Cardiac muscle cell (in vitro differentiated cells and primary cell): ENCODE results near the gene SLC7A4. TPM values are rescaled to one million over a fixed set of nuclear protein-coding genes. Genes with fewer than 3 reads are reported as not detected.
A peak's percentile ranks its signal among the peaks of the same experiment; 100 is the strongest.

Experiments used
- DNase-seq, 2 donors: peaks; one replicate each; pipeline versions ENCODE4 v3.0.0 to v3.0.0-alpha.2; 2010 to 2017; ENCODE audit warnings: low read depth in 1 of 2, low spot score in 1 of 2
- H3K27ac ChIP-seq: fragments of 200-600 bp; sonication (generic); 2 replicates; pipeline ENCODE4 v1.5.1; 2016
- H3K27me3 ChIP-seq: fragments of 200-600 bp; sonication (generic); 2 replicates; pipeline ENCODE4 v1.6.0; 2016; ENCODE audit warnings: control low read depth
- H3K36me3 ChIP-seq: fragments of 200-600 bp; sonication (generic); 2 replicates; pipeline ENCODE4 v1.5.1; 2016; ENCODE audit warnings: control low read depth
- H3K4me1 ChIP-seq: fragments of 200-600 bp; sonication (generic); 2 replicates; pipeline ENCODE4 v1.8.1; 2017; ENCODE audit warnings: low read depth, mild to moderate bottlenecking, mixed run types
- H3K4me3 ChIP-seq: fragments of 200-600 bp; sonication (generic); 2 replicates; pipeline ENCODE4 v1.5.1; 2016; ENCODE audit warnings: mild to moderate bottlenecking
- H3K9me3 ChIP-seq: fragments of 200-600 bp; sonication (generic); 2 replicates; pipeline ENCODE4 v1.5.1; 2017; ENCODE audit warnings: low read depth, mild to moderate bottlenecking, control low read depth
- CTCF ChIP-seq: IDR thresholded peaks from 2 replicates; pipeline ENCODE4 v1.5.1; 2012; ENCODE audit warnings: low read depth, mild to moderate bottlenecking, low read length
- polyA plus RNA-seq: library from polyadenylated mRNA; unstranded; fragments of >200 nt; fragmentation: Nextera tagmentation; extraction: Ambion mirVana; gene quantifications from 2 replicates; pipeline ENCODE4 v1.2.1, GENCODE V29; 2016
- total RNA-seq: library from RNA; depleted of rRNA; stranded (reverse); fragments of >200 nt; gene quantifications from 2 replicates; pipeline ENCODE4 v1.2.3, GENCODE V29; 2016

SLC7A4 gene
- total and polyA plus RNA-seq, 2 experiments from 2014 or later, result 1.8 to 4.4 TPM

- peaks cover 4% of the 10 kb centered on the region for H3K36me3 ChIP-seq
- H3K27me3 ChIP-seq, result no peaks in the 10 kb centered on the region
- H3K4me3 ChIP-seq, result peak overlapping the region; percentile 74
- peak overlapping the region; percentile 95 for H3K27ac ChIP-seq
- no peak for TF ChIP-seq CTCF
- no peaks in the 10 kb centered on the region for H3K9me3 ChIP-seq
- DNase-seq, result no peak
- H3K4me1 ChIP-seq, result peaks cover 19% of the 10 kb centered on the region
Observed at GRCh38 chr22:21000987-21001600, 31.3 kb downstream of the SLC7A4 start.

- Histone ChIP-seq H3K36me3 (peaks cover 10% of the 10 kb centered on the region), H3K9me3 (no peaks in the 10 kb centered on the region), H3K27me3 (no peaks in the 10 kb centered on the region), H3K4me1 (peaks cover 19% of the 10 kb centered on the region), H3K4me3 (peak overlapping the region; percentile 74), H3K27ac (peak overlapping the region; percentile 95)
- no peak for TF ChIP-seq CTCF
- peak in 1 of 2 donors; percentile 16 for DNase-seq
Observed at GRCh38 chr22:21000207-21000986, 32.0 kb downstream of the SLC7A4 start.

GRCh38 chr22:20999350-21000206 lies 32.8 kb downstream of the SLC7A4 start:
- Histone ChIP-seq H3K4me3 (no peak overlapping the region), H3K36me3 (peaks cover 10% of the 10 kb centered on the region), H3K27me3 (no peaks in the 10 kb centered on the region), H3K27ac (no peak overlapping the region), H3K4me1 (peaks cover 19% of the 10 kb centered on the region), H3K9me3 (no peaks in the 10 kb centered on the region)
- no peak for DNase-seq
- no peak for TF ChIP-seq CTCF

- TF ChIP-seq CTCF, result no peak
- no peak for DNase-seq
- Histone ChIP-seq H3K4me3 (no peak overlapping the region), H3K4me1 (peaks cover 19% of the 10 kb centered on the region), H3K36me3 (peaks cover 10% of the 10 kb centered on the region), H3K9me3 (no peaks in the 10 kb centered on the region), H3K27ac (no peak overlapping the region), H3K27me3 (no peaks in the 10 kb centered on the region)
Observed at GRCh38 chr22:20998411-20999336, 33.7 kb downstream of the SLC7A4 start.
